Ovary (tissue), 9 donors: ENCODE data around the gene CDH1. TPM values are rescaled to one million over a fixed set of nuclear protein-coding genes. Genes with fewer than 3 reads are reported as not detected.

Experiments used
- DNase-seq, 5 donors: peaks; one replicate each; pipeline ENCODE4 v3.0.0-alpha.2; 2019 to 2020
- H3K27ac ChIP-seq, 2 donors: fragments of 200-600 bp; one replicate each; pipeline versions ENCODE4 v1.5.1 to v1.8.0; 2019 to 2022
- H3K27me3 ChIP-seq: fragments of 200-600 bp; one replicate; pipeline ENCODE4 v1.8.0; 2022
- H3K36me3 ChIP-seq: fragments of 200-600 bp; sonication (generic); one replicate; pipeline ENCODE4 v1.5.1; 2019
- H3K4me1 ChIP-seq: one replicate; pipeline ENCODE4 v1.8.1; 2013; ENCODE audit warnings: mild to moderate bottlenecking, moderate library complexity; ENCODE audit not compliant: insufficient read depth
- H3K4me3 ChIP-seq: fragments of 200-600 bp; sonication (generic); one replicate; pipeline ENCODE4 v1.5.1; 2017
- H3K9me3 ChIP-seq, 2 donors: fragments of 200-600 bp in 1 of 2; sonication (generic) in 1 of 2; one replicate each; pipeline versions ENCODE4 v1.5.1 to v1.8.1; 2013 to 2019; ENCODE audit warnings: mild to moderate bottlenecking in 1 of 2, moderate library complexity in 1 of 2
- EP300 ChIP-seq: sonication (generic); formaldehyde crosslinking; IDR thresholded peaks from one replicate; pipeline ENCODE4 v1.6.1; 2017; ENCODE audit warnings: antibody characterized with exemption
- POLR2A ChIP-seq: fragments of 450-650 bp; IDR thresholded peaks from one replicate; pipeline ENCODE4 v1.6.1; 2017; ENCODE audit warnings: antibody characterized with exemption, mild to moderate bottlenecking, moderate library complexity
- WGBS, 3 donors: extraction: QIAGEN DNeasy Blood & Tissue Kit in 1 of 3; methylation state at CpG; one replicate each; pipeline versions ENCODE4 v1.1.5 to v1.1.7; 2013 to 2017; 5-methylcytosine and 5-hydroxymethylcytosine counted together
- intact Hi-C, 4 donors: fragments of 100-400 bp; cut with DNase I; formaldehyde crosslinking; loops; one replicate each; pipeline versions ENCODE4 v1.11.0 to v1.15.1; 2022 to 2023
- polyA plus RNA-seq, 2 donors: library from polyadenylated mRNA; stranded (reverse); fragments of 200-250 nt in 1 of 2; fragments of 350-450 nt in 1 of 2; fragmentation: Illumina TruSeq in 1 of 2; extraction: RNeasy Lipid Tissue Mini Kit (QIAGEN cat#74804) in 1 of 2; gene quantifications; one replicate each; pipeline ENCODE4 v1.2.3, GENCODE V29; 2013 to 2014
- total RNA-seq, 7 donors: library from RNA; depleted of rRNA in 2 of 7; stranded (reverse); fragments of >200 nt in 2 of 7; fragmentation: NEBNext Ultra II Directional in 3 of 7; extraction: Animal tissue kit (Norgen Biotek cat#: 25700) in 3 of 7; gene quantifications; one replicate each; pipeline versions ENCODE4 v1.1.0 to v1.2.4, GENCODE V29; 2016 to 2023
- TF ChIP-seq, protein P1 (sequence below), 3 donors: fragments of 450-650 bp in 2 of 3; fragments of 200-600 bp in 1 of 3; IDR thresholded peaks; one replicate each; pipeline versions ENCODE4 v1.5.1 to v1.8.0; 2016 to 2022; ENCODE audit warnings: antibody characterized with exemption in 3 of 3, mild to moderate bottlenecking in 1 of 3
- donor health status: DM: no; HTN: no; CAD: no; lungs with moderate emphysema.
- donor health status: DM: no; HTN: no; CAD: no.
- donor health status: Bipolar disorder and iron deficiency.
- donor health status: DM: yes; HTN: yes; CAD: no.
- donor health status: DM: no; HTN: no; CAD: no.
- donor health status: DM: yes; HTN: yes; CAD: no.

Gene CDH1
- total and polyA plus RNA-seq, 9 donors: 1.1 to 118 (median 9.1) TPM

DNA sequence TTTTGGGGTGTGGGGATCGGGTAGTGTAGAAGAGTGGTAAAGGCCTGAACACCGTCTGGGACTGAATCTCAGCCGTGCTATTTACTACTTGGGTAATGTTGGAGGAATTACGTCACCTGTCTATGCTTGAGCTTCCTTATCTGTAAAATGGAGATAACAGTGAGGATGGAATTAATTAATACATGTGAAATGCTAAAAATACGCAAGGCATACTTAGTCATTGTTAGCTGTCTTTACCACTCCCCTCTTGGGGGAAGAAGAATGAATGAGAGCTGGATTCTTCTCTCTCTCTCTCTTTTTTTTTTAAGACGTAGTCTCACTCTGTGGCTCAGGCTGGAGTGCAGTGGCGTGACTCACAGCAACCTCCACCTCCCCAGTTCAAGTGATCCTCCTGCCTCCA, 65.1 kb downstream of the CDH1 start:
- Histone ChIP-seq H3K4me1 (no peaks in the 10 kb centered on the region), H3K36me3 (no peaks in the 10 kb centered on the region), H3K4me3 (no peak overlapping the region), H3K9me3 (no peaks in the 10 kb centered on the region), H3K27me3 (no peaks in the 10 kb centered on the region), H3K27ac (no peak overlapping the region)
- DNase-seq: no peak
- TF ChIP-seq POLR2A (no peak), EP300 (no peak)
- TF ChIP-seq, protein P1, sequence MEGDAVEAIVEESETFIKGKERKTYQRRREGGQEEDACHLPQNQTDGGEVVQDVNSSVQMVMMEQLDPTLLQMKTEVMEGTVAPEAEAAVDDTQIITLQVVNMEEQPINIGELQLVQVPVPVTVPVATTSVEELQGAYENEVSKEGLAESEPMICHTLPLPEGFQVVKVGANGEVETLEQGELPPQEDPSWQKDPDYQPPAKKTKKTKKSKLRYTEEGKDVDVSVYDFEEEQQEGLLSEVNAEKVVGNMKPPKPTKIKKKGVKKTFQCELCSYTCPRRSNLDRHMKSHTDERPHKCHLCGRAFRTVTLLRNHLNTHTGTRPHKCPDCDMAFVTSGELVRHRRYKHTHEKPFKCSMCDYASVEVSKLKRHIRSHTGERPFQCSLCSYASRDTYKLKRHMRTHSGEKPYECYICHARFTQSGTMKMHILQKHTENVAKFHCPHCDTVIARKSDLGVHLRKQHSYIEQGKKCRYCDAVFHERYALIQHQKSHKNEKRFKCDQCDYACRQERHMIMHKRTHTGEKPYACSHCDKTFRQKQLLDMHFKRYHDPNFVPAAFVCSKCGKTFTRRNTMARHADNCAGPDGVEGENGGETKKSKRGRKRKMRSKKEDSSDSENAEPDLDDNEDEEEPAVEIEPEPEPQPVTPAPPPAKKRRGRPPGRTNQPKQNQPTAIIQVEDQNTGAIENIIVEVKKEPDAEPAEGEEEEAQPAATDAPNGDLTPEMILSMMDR (IDR thresholded peaks at IDR 0.05): no peak
- intact Hi-C loops: no loop called here
- WGBS, 3 donors: 69 to 86% (median 78%) methylated on average over 7 of the region's 7 CpGs

DNA sequence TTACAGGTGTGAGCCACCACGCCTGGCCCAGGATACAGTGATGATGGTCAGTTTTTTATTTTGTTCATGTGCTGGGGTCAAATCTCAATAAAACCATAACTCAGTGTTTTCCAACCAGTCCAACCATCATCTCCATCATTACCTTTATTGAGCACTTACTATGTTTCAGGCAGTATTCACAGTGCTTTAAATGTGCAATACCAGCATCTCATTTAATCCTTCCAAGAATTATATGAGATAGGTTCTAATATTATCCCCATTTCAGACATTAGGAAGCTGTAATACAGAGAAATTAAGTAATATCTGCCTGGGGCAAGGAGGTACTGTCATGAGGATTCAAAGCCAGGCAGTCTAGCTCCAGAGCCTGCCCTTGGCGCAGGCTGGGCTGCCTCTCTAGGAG, 69.3 kb downstream of the CDH1 start:
- WGBS, 3 donors: 95 to 100% (median 95%) methylated on average over 2 of the region's 2 CpGs
- no peaks in the 10 kb centered on the region for H3K4me1 ChIP-seq
- intact Hi-C loops: no loop called here
- H3K27me3 ChIP-seq: no peaks in the 10 kb centered on the region
- no peak overlapping the region for H3K4me3 ChIP-seq
- TF ChIP-seq EP300: no peak
- TF ChIP-seq POLR2A: no peak
- TF ChIP-seq, protein P1 (IDR thresholded peaks at IDR 0.05): no peak
- no peaks in the 10 kb centered on the region for H3K9me3 ChIP-seq
- no peak for DNase-seq
- H3K36me3 ChIP-seq: no peaks in the 10 kb centered on the region
- H3K27ac ChIP-seq: no peak overlapping the region

DNA sequence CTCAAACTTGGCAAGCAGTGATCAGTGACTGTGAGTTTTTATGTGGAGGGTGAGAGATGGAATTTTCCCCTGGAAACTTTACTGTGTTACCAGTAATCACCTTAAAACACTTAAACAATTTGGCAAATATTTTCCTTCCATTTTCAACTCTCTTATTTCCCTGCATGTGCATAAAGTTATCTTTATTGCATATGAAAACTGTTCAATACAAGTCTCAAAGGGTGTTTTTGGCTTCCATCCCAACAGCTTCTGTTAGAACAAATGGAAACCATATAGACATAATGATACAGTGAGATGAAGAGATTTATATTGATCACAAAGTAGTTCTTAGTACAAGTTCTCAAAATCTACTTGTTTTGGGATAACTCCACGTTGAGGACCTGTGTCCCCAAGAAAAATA, 69.9 kb downstream of the CDH1 start:
- no peaks in the 10 kb centered on the region for H3K36me3 ChIP-seq
- no peaks in the 10 kb centered on the region for H3K4me1 ChIP-seq
- no peak for DNase-seq
- no peaks in the 10 kb centered on the region for H3K27me3 ChIP-seq
- intact Hi-C loops: no loop called here
- TF ChIP-seq, protein P1 (IDR thresholded peaks at IDR 0.05): no peak
- TF ChIP-seq EP300 (no peak), POLR2A (no peak)
- no peak overlapping the region for H3K4me3 ChIP-seq
- 75 to 84% (median 82%) methylated on average over 1 of the region's 1 CpG for WGBS, 3 donors
- H3K27ac ChIP-seq: no peak overlapping the region
- H3K9me3 ChIP-seq: no peaks in the 10 kb centered on the region

DNA sequence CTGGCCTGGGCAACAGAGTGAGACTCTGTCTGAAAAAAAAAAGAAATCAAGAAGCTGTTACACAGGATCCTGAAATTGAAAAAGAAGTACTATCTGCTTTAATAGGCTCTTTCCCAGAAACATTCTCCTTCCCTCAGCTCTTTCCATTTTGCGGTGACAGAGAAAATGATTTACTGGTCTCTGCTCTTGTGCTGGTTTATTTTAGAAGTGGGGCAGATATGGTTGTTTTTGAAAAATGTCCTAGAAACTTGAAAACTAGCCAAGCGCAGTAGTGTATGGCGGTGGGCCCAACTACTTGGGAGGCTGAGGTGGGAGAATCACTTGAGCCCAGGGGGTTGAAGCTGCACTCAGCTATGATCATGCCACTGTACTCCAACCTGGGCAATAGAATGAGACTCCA, 77.4 kb downstream of the CDH1 start:
- WGBS, 3 donors: 35 to 60% (median 44%) methylated on average over 3 of the region's 3 CpGs
- no peak overlapping the region for H3K27ac ChIP-seq
- intact Hi-C loops: no loop called here
- no peaks in the 10 kb centered on the region for H3K9me3 ChIP-seq
- no peak for TF ChIP-seq POLR2A
- TF ChIP-seq, protein P1 (IDR thresholded peaks at IDR 0.05): no peak
- TF ChIP-seq EP300: no peak
- H3K27me3 ChIP-seq: no peaks in the 10 kb centered on the region
- no peaks in the 10 kb centered on the region for H3K4me1 ChIP-seq
- no peak for DNase-seq
- H3K36me3 ChIP-seq: no peaks in the 10 kb centered on the region
- no peak overlapping the region for H3K4me3 ChIP-seq
